Activated CD4-positive, alpha-beta T cell treated with anti-CD3 and anti-CD28 coated beads, Interleukin-2, amount 50 U/mL, for 1 hour (primary cell): ENCODE data around the gene SEMA4G.

Source experiments
- DNase-seq: peaks from one replicate; pipeline ENCODE4 v3.0.0-alpha.2; 2020

SEMA4G gene, protein sequence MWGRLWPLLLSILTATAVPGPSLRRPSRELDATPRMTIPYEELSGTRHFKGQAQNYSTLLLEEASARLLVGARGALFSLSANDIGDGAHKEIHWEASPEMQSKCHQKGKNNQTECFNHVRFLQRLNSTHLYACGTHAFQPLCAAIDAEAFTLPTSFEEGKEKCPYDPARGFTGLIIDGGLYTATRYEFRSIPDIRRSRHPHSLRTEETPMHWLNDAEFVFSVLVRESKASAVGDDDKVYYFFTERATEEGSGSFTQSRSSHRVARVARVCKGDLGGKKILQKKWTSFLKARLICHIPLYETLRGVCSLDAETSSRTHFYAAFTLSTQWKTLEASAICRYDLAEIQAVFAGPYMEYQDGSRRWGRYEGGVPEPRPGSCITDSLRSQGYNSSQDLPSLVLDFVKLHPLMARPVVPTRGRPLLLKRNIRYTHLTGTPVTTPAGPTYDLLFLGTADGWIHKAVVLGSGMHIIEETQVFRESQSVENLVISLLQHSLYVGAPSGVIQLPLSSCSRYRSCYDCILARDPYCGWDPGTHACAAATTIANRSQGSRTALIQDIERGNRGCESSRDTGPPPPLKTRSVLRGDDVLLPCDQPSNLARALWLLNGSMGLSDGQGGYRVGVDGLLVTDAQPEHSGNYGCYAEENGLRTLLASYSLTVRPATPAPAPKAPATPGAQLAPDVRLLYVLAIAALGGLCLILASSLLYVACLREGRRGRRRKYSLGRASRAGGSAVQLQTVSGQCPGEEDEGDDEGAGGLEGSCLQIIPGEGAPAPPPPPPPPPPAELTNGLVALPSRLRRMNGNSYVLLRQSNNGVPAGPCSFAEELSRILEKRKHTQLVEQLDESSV

DNA sequence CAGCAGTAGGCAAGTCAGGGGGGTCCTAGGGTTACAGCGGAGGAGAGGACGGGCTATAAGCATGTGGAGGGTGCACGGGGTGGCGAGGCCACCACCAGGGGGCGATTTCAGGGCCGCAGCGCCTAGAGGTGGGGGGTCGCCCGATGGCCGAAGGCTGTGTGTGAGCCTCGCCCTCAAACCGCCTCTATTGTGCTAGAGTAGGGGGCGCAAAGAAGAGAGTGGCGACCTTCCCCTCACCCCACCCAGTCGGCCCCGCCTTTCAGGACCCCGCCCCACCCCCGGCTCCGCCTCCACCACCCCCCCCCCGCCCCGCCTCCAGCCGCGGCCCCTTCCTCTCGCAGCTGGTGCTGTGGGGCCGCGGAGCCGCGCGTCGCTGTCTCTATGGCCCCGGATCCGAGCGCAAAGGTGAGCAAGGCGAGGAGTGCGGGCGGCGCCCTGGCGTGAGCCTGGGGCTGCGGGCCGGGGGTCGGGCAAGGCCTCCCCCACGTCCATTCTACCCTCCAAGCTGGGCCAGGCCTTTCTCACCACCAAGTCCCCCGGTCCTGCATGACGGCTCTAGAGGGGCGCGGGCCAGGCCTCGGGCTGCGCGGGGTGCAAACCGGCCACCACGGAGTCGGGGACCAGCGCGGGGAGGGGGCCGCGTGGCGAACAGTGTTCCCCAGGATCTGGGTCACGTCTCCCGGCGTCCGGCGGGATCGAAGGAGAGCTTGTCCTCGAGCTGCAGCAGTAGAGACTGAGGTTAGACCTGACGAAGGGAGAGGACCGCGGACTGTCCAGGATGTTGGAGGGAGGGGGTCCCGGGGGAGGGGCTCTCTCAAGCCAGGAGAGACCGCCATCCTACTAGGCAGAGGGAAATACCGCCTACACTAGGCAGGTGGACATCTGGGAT is at the start of gene SEMA4G:
SEMA4G (plus strand) TSS at position 318 of the 889 bp plus-strand sequence. CDS start 3,409 bp downstream, outside the sequence.
- DNase-seq: peak; percentile 40

GRCh38 chr10:100923580-100923979 is 45.7 kb upstream of the SEMA4G start:
- DNase-seq: no peak

DNA sequence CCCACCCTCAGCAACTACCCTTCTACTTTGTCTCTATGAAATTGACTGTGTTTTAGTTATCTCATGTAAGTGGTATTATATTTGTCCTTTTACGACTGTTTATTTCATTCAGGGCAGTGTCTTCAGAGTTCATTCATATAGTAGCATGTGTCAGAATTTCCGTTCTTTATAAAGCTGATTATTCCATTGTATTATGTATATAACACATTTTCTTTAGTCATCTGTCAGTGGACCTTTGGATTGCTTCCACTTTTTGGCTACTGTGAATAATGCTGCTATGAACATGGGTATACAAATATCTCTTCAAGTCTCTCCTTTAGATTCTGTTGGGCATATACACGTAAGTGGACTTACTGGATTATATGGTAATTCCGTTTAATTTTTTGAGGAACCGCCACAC is 42.0 kb upstream of the SEMA4G start:
- no peak for DNase-seq

DNA sequence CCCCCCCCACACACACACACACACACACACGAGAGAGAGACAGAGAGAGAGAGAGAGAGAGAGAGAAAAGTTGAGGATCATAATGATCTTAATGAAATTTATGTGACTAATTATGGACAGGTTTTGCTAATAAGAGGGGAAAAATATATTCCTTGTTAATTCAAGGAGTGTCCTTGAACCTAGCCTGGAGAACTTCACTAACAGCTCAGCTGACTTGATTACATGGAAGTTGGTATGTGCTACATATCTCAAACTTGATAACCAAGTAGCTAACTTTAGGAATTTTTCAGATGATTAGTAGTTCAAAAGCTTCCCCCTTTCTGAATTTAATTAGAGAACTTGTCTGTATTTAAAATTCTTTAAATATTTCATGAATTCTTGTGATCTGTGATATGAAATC is 41.3 kb upstream of the SEMA4G start:
- DNase-seq: no peak

DNA sequence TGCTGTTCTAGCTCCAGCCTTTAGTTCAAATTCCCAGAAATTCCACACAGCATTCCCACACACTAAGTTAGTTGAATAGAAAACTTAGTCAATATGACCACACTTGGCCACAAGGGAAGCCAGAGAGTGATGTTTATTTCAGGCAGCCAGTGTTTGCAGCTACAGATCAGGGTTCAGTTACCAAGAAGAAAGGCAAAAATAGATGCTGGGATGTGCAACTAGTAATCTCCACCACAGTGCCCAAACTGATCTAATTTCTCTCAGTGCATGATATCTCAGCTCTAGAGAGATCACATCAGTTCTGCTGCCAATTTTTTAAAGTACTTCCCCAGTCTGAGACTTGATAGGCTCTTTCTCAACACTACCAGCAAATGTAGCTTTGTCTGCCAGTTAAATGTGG is 38.9 kb upstream of the SEMA4G start:
- DNase-seq: no peak

- DNase-seq: no peak
These were observed 35.1 kb upstream of the SEMA4G start for GRCh38 chr10:100934084-100934659.

- DNase-seq: no peak
These were observed 29.4 kb upstream of the SEMA4G start for GRCh38 chr10:100939763-100940344.

GRCh38 chr10:100942229-100942628 is 27.1 kb upstream of the SEMA4G start:
- no peak for DNase-seq

GRCh38 chr10:100943508-100943907 is 25.8 kb upstream of the SEMA4G start:
- no peak for DNase-seq

- no peak for DNase-seq
These were observed 23.6 kb upstream of the SEMA4G start for GRCh38 chr10:100945754-100946153.

DNA sequence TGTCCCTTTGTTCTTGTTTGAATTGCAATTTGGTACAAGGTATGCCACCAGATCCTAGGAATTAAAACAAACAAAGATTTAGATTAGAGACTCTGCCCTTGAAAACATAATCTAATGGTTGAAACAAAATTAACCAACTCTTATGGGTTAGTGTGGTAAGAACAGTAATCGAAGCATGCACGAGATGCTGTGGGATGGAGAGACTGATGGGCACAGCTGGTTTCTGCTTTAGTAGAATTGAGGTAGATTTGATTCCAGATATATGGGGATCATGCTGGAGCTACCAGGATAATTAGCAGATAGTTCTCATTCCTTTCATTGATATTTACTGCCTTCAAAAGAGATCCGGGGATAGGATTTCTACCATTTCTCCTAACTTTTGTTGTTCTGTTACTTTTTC is 20.4 kb upstream of the SEMA4G start:
- DNase-seq: no peak

GRCh38 chr10:100960251-100960650 is 9.1 kb upstream of the SEMA4G start:
- DNase-seq: no peak

GRCh38 chr10:100962351-100963080 is 6.8 kb upstream of the SEMA4G start:
- no peak for DNase-seq

- DNase-seq: no peak
These were observed 5.5 kb upstream of the SEMA4G start for GRCh38 chr10:100963826-100964225.

GRCh38 chr10:100965820-100966219 is 3.5 kb upstream of the SEMA4G start:
- no peak for DNase-seq

DNA sequence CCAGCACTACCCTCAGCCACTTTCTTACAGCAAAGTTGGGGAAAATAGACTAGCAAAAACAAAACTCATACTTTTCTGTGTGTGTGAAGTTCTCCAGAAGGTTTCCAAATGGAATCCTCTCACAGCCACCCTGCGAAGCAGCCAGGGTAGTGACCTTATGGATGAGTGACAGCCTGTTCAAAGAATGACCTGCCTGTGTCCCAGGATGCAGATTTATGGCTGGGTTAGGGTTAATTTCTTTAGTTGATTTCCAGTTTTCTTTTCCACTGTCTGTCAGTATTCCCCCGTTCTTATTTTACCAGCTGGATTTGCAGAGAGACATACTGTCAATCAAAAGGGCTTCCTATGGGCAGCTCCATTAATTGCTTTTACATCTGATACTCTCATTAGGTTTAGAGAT is 2.4 kb upstream of the SEMA4G start:
- no peak for DNase-seq

DNA sequence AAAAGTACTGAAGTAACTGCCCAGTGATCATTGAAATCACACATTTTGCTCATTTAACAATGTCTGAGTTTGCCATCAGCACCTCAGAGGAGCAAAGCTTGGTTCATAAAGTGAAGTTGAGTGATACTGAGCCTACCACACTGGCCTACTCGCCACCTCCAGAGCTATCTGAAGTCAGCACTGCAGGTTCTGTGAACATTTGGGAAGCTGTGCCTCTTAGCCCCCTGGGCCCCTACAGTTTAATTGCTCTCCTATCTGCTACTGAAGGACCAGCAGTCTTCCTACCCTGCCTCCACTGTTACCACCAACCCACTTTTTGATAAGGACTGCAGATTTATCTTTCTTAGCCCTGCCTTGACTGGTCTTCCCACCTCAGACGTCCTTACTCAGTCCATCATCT is 2.0 kb upstream of the SEMA4G start:
- DNase-seq: no peak

DNA sequence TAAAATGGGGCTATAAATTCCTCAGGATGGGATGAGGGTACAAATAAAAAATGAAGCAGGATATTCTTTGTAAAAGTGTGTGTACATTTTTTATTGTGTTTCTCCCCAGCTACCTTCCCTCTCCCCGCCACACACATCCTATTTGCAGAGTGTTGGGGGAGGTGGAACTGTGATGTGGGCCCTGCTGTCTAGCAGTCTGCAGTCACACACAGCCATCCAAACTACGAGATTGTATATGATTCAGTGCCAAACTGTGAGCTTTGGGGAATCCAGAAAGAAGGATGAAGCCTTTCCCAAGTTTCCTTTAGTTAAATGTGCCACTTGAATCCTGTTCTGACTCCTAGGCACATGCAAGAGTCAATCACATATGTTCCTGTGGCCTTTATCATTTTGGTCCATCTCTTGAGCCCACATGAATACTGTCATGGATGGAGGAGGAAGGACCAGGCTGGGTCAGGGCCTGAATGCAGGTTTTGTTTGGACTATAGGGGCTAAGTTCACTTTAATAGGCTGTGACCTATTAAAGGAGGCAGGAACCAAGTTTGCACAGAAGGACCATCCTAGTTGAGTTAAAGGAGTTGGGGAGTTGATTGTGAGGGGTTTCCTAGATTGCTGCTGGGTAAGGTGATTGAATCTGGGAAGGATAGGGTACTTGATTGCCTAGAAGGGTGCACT is 1.1 kb upstream of the SEMA4G start:
- no peak for DNase-seq

- DNase-seq: no peak
These were observed 479 bp upstream of the SEMA4G start for GRCh38 chr10:100968863-100969186.

GRCh38 chr10:100970076-100970913 is 991 bp downstream of the SEMA4G start:
- DNase-seq: peak; percentile 26
